ENCODE results near the gene STPG3. TPM values are rescaled to one million over a fixed set of nuclear protein-coding genes. Genes with fewer than 3 reads are reported as not detected.

The STPG3 gene
- polyA plus RNA-seq, 2 of the 4 experiments (the other 2 are of a cell fraction) = not detected

DNA sequence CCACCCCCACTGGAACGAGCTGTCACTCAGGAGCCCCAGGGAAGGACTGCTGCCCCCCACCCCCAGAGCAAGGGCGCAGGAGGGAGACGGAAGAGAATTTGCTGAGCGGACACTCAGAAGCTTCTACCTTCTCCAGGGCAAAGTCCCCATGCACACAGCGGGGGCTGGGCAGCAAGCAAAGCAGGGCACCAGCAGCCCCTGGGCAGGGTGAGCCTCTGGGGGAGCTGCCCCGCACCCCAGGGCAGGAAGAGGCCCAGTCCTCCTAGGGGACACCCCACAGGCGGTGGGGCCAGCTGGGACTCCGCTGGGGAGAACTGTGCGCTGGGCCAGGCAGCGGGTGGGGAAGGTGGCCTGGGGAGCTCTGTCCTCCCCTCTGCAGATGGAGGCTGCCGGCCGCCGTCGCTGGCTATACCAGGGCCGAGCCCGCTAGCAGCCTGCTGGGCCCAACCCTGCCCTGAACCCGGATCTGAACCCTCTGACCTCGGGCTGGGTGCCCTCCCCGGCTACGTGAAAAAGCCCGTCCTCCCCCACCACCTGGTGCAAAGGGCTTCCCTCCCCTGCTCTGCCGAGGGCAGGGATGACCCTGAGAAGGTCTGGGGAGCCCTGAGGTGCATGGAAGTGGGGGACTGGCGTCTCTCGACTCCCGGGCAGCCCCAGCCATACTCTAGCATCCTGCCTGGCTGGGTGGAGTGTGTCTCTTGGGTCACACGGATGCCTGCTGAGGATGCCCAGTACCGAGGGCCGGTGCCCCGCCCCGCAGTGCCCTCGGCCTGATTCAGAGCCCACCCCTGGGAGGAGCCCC lies 21.0 kb upstream of the STPG3 start:
- H3K4me1 ChIP-seq = peaks cover 48% of the 10 kb centered on the region
- peak overlapping the region in 1 of 2 experiments; percentile 49; a peak in 2 of 6 replicates for H3K27ac ChIP-seq
- no peaks in the 10 kb centered on the region for H3K9me3 ChIP-seq
- no peak overlapping the region for H3K4me3 ChIP-seq
- ChIA-PET CTCF (interaction anchor here (0.7 to 10.1 kb wide), 14 partner anchors 11 to 442 kb away, joined by 3 to 81 read pairs (median 3); partner anchors contain the start of genes ANAPC2, NELFB, NPDC1 and SSNA1), POLR2A (interaction anchor here (0.7 to 1.7 kb wide), 3 partner anchors 10 to 63 kb away, joined by 3 to 10 read pairs (median 4); no protein-coding TSS in a partner anchor)
- no peak for TF ChIP-seq FOXS1 (CRISPR knock-in tag; IDR thresholded peaks at IDR 0.05)
- TF ChIP-seq MAFK (IDR thresholded peaks at IDR 0.05; ENCODE audit: partially characterized antibody) = peak; percentile 81
- DNase-seq (ENCODE audit: low read depth in 1 of 2, low spot score in 1 of 2) = no peak
- H3K4me2 ChIP-seq = peak overlapping the region; percentile 32; the same call in 1 of the 3 replicates
- FAIRE-seq = no peak
- 64% methylated on average over 14 of the region's 31 CpGs for WGBS (ENCODE audit: missing lambda C conversion rate)
- ATAC-seq = peak in 1 of 2 experiments; percentile 23; a peak in 3 of 6 replicates

GRCh38 chr9:137230705-137231371 lies 20.2 kb upstream of the STPG3 start, which contains the start of gene SLC34A3:
Gene SLC34A3 (plus strand): TSS chr9:137230901. CDS start chr9:137231703, 802 bp downstream.
- ChIA-PET CTCF (interaction anchor here (1.1 to 10.1 kb wide), 6 partner anchors 9 to 113 kb away, joined by 3 to 81 read pairs (median 4); partner anchors contain the start of genes ANAPC2, SSNA1 and TUBB4B), POLR2A (interaction anchor here (0.8 to 1.7 kb wide), 3 partner anchors 10 to 12 kb away, joined by 3 to 10 read pairs (median 4); partner anchors contain the start of gene TUBB4B)
- no peak for ATAC-seq
- Histone ChIP-seq H3K4me3 (no peak within 1 kb of the TSS), H3K9me3 (no peaks in the 10 kb centered on the region), H3K4me1 (peaks cover 41% of the 10 kb centered on the region), H3K4me2 (peak within 1 kb of the TSS; percentile 32; the same call in 1 of the 3 replicates), H3K27ac (peak within 1 kb of the TSS in 1 of 2 experiments; percentile 49; a peak in 2 of 6 replicates)
- TF ChIP-seq, protein P1, sequence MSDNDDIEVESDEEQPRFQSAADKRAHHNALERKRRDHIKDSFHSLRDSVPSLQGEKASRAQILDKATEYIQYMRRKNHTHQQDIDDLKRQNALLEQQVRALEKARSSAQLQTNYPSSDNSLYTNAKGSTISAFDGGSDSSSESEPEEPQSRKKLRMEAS (IDR thresholded peaks at IDR 0.05) = no peak
- TF ChIP-seq ELK1 (IDR thresholded peaks at IDR 0.05; ENCODE audit: low read depth, low read length) (no peak), REST (IDR thresholded peaks at IDR 0.05) (no peak), ZFP36 (IDR thresholded peaks at IDR 0.05; ENCODE audit: borderline replicate concordance, partially characterized antibody) (peak; percentile 7), MAZ (IDR thresholded peaks at IDR 0.05; ENCODE audit: borderline replicate concordance, low read depth, low read length) (no peak)
- WGBS (ENCODE audit: missing lambda C conversion rate) = 65% methylated on average over 7 of the region's 14 CpGs
- FAIRE-seq = no peak
- DNase-seq (ENCODE audit: low read depth in 1 of 2, low spot score in 1 of 2) = no peak

- Histone ChIP-seq H3K4me3 (no peak overlapping the region), H3K4me2 (no peak overlapping the region), H3K9me3 (no peaks in the 10 kb centered on the region), H3K4me1 (peaks cover 39% of the 10 kb centered on the region), H3K27ac (no peak overlapping the region)
- FAIRE-seq (no peak), DNase-seq (ENCODE audit: low read depth in 1 of 2, low spot score in 1 of 2) (no peak), ATAC-seq (no peak)
- ChIA-PET POLR2A (interaction anchor here (0.8 kb wide), 1 partner anchor 9 kb away, joined by 3 read pairs; the partner anchor contains the start of gene TUBB4B), CTCF (interaction anchor here (1.2 to 10.1 kb wide), 2 partner anchors 9 to 41 kb away, joined by 7 to 81 read pairs; partner anchors contain the start of genes ANAPC2, SSNA1 and TUBB4B)
- WGBS (ENCODE audit: missing lambda C conversion rate) = 91% methylated on average over 21 of the region's 23 CpGs
- TF ChIP-seq TP53 (CRISPR knock-in tag; IDR thresholded peaks at IDR 0.05) = no peak
- TF ChIP-seq MYC (IDR thresholded peaks at IDR 0.05; ENCODE audit: borderline replicate concordance, low read length) = no peak
- TF ChIP-seq HOXB5 (CRISPR knock-in tag; IDR thresholded peaks at IDR 0.05) = no peak
- no peak for TF ChIP-seq PHF8 (IDR thresholded peaks at IDR 0.05; ENCODE audit: borderline replicate concordance, low read depth)
- TF ChIP-seq ELK1 (IDR thresholded peaks at IDR 0.05; ENCODE audit: low read depth, low read length) = no peak
- TF ChIP-seq CBX2 (IDR thresholded peaks at IDR 0.05; ENCODE audit: borderline replicate concordance, low read depth) = no peak
- TF ChIP-seq ATOH8 (CRISPR knock-in tag; IDR thresholded peaks at IDR 0.05; ENCODE audit: low read depth) = no peak
- no peak for TF ChIP-seq PBX3 (IDR thresholded peaks at IDR 0.05)
- no peak for TF ChIP-seq ZNF302 (CRISPR knock-in tag; IDR thresholded peaks at IDR 0.05)
- no peak for TF ChIP-seq JUNB (IDR thresholded peaks at IDR 0.05)
- TF ChIP-seq CHD4 (IDR thresholded peaks at IDR 0.05; ENCODE audit: borderline replicate concordance) = no peak
These were observed 19.6 kb upstream of the STPG3 start for GRCh38 chr9:137231372-137232039.
